Stromal cell of bone marrow (primary cell): ENCODE results near the gene STKLD1.

Source experiments
- DNase-seq: peaks from one replicate; pipeline ENCODE4 v3.0.0-alpha.2; 2012; ENCODE audit warnings: low read depth

STKLD1 gene

GRCh38 chr9:133417541-133418461 lies 41.6 kb downstream of the STKLD1 start, which contains the start of gene REXO4:
REXO4 (minus strand) TSS chr9:133418010; CDS start chr9:133417844, 166 bp downstream.
- DNase-seq: peak; percentile 68

GRCh38 chr9:133419005-133419404 lies 42.8 kb downstream of the STKLD1 start:
- no peak for DNase-seq

GRCh38 chr9:133420392-133420827 lies 44.2 kb downstream of the STKLD1 start:
- no peak for DNase-seq

GRCh38 chr9:133421615-133422542 lies 45.7 kb downstream of the STKLD1 start, which contains the start of gene ADAMTS13:
ADAMTS13 (plus strand) TSS chr9:133422367; CDS start chr9:133422444, 77 bp downstream.
- no peak for DNase-seq

- no peak for DNase-seq
Observed at GRCh38 chr9:133423216-133423615, 47.0 kb downstream of the STKLD1 start.

GRCh38 chr9:133424187-133424586 lies 48.0 kb downstream of the STKLD1 start:
- DNase-seq: no peak

- DNase-seq: no peak
Observed at GRCh38 chr9:133425049-133425632, 49.0 kb downstream of the STKLD1 start.

GRCh38 chr9:133426011-133426410 lies 49.8 kb downstream of the STKLD1 start:
- DNase-seq: no peak

- no peak for DNase-seq
Observed at GRCh38 chr9:133427658-133428348, 51.6 kb downstream of the STKLD1 start.

GRCh38 chr9:133428617-133429101 lies 52.5 kb downstream of the STKLD1 start:
- DNase-seq: no peak

- no peak for DNase-seq
Observed at GRCh38 chr9:133429214-133429613, 53.0 kb downstream of the STKLD1 start.

GRCh38 chr9:133429641-133430161 lies 53.5 kb downstream of the STKLD1 start:
- no peak for DNase-seq

GRCh38 chr9:133430244-133430643 lies 54.1 kb downstream of the STKLD1 start:
- DNase-seq: no peak

GRCh38 chr9:133433351-133433843 lies 57.2 kb downstream of the STKLD1 start:
- DNase-seq: no peak

GRCh38 chr9:133436681-133437080 lies 60.5 kb downstream of the STKLD1 start:
- DNase-seq: no peak

- DNase-seq: no peak
Observed at GRCh38 chr9:133437753-133438531, 61.8 kb downstream of the STKLD1 start.

GRCh38 chr9:133439337-133439736 lies 63.2 kb downstream of the STKLD1 start:
- no peak for DNase-seq

- DNase-seq: no peak
Observed at GRCh38 chr9:133440874-133441273, 64.7 kb downstream of the STKLD1 start.

- DNase-seq: no peak
Observed at GRCh38 chr9:133441571-133441970, 65.4 kb downstream of the STKLD1 start.

GRCh38 chr9:133443248-133443647 lies 67.1 kb downstream of the STKLD1 start:
- no peak for DNase-seq
